ENCODE data around the gene TRIM71. TPM values are rescaled to one million over a fixed set of nuclear protein-coding genes. Genes with fewer than 3 reads are reported as not detected.

TRIM71 gene
- total and polyA plus RNA-seq, 3 experiments from 2014 or later, result 0.02 to 0.07 TPM; not detected in 1

DNA sequence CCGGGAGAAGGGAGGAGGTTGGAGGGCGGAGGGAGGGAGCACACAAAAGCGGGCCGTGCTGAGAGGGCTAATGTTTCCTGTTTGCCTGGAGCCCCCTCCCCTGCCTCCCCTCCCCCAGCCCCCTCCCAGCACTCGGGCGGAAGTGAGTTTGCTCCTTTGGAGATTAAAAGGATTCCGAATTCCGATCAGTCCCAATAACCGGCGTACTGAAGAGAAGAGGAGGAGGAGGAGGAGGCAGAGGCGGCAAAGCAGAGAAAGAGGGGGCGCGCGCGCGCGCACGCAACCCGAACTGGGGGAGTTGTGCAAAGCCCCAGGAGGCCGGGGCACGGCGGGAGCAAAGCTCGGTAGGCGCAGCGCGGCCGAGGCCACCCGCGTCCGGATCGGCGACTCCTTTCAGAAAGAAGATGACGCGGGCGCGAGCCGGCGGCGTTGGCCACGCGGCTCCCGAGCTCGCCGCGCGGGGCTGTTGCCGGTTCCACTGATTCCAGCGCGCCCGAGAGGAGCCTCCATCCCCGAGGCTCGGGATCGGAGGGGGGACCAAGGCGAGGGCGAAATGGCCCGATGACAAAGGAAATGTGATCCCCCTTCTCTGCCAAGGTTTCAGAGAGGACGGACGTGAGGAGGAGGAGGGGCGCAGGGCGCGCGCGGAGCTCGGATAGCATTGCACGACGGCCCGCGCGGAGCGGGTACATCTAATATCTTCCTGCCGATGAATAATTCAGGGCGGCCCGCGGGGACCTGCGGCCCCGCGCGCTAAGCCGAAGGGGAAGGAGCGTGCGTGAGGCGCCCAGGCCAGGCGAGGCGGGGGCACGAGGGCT, 1.1 kb upstream of the TRIM71 start:
- Histone ChIP-seq H3K36me3 (ENCODE audit: insufficient read depth, low read length) (no peaks in the 10 kb centered on the region), H3K27me3 (ENCODE audit: insufficient read depth, low read length, poor library complexity, severe bottlenecking) (peaks cover 12% of the 10 kb centered on the region), H3K4me1 (ENCODE audit: insufficient read depth, low read length) (no peaks in the 10 kb centered on the region), H3K4me3 (ENCODE audit: low read length) (no peak overlapping the region), H3K27ac (ENCODE audit: low read depth, low read length) (no peak overlapping the region), H3K9me3 (ENCODE audit: low read length) (no peaks in the 10 kb centered on the region)
- no peaks in the 10 kb centered on the region for H3K36me3 Mint-ChIP-seq
- peak overlapping the region in 6 of 7 donors; percentile 19 to 63 (median 52) for H3K4me3 Mint-ChIP-seq
- no peak for DNase-seq
- peaks cover 12 to 37% (median 19%) of the 10 kb centered on the region in 3 donors for H3K4me1 Mint-ChIP-seq
- H3K9me3 Mint-ChIP-seq, result no peaks in the 10 kb centered on the region
- ChIA-PET POLR2A (no interaction called here), CTCF (no interaction called here)
- H3K27ac Mint-ChIP-seq, result no peak overlapping the region
- peaks cover 34 to 45% of the 10 kb centered on the region in 2 donors for H3K27me3 Mint-ChIP-seq

DNA sequence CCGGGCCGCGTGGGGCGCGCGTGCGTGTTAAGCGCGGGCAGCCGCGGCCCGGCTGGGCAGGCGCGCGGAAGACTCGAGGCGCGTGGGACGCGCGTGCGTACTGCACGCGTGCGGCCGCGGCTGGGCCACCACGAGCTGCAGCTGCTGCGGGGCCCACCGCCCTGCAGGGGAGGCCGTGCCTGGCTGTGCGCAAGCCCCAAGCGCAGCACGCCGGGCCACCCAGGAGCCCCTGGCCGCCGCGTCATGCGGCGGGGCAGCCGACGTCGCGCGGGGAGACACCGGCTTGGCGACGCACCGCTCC, 590 bp upstream of the TRIM71 start:
- no peak overlapping the region for H3K27ac Mint-ChIP-seq
- Histone ChIP-seq H3K4me1 (ENCODE audit: insufficient read depth, low read length) (no peaks in the 10 kb centered on the region), H3K27ac (ENCODE audit: low read depth, low read length) (no peak overlapping the region), H3K9me3 (ENCODE audit: low read length) (no peaks in the 10 kb centered on the region), H3K27me3 (ENCODE audit: insufficient read depth, low read length, poor library complexity, severe bottlenecking) (peaks cover 12% of the 10 kb centered on the region), H3K4me3 (ENCODE audit: low read length) (no peak overlapping the region), H3K36me3 (ENCODE audit: insufficient read depth, low read length) (no peaks in the 10 kb centered on the region)
- H3K36me3 Mint-ChIP-seq, result no peaks in the 10 kb centered on the region
- H3K4me1 Mint-ChIP-seq, result peaks cover 12 to 37% (median 19%) of the 10 kb centered on the region in 3 donors
- no peak for DNase-seq
- ChIA-PET POLR2A (no interaction called here), CTCF (no interaction called here)
- no peaks in the 10 kb centered on the region for H3K9me3 Mint-ChIP-seq
- peaks cover 33 to 43% of the 10 kb centered on the region in 2 donors for H3K27me3 Mint-ChIP-seq
- peak overlapping the region in 3 of 7 donors; percentile 26 to 64 (median 31) for H3K4me3 Mint-ChIP-seq

- Histone ChIP-seq H3K4me3 (ENCODE audit: low read length) (no peak overlapping the region), H3K4me1 (ENCODE audit: insufficient read depth, low read length) (no peaks in the 10 kb centered on the region), H3K36me3 (ENCODE audit: insufficient read depth, low read length) (no peaks in the 10 kb centered on the region), H3K27me3 (ENCODE audit: insufficient read depth, low read length, poor library complexity, severe bottlenecking) (peaks cover 12% of the 10 kb centered on the region), H3K27ac (ENCODE audit: low read depth, low read length) (no peak overlapping the region), H3K9me3 (ENCODE audit: low read length) (no peaks in the 10 kb centered on the region)
- H3K27ac Mint-ChIP-seq, result no peak overlapping the region
- no peaks in the 10 kb centered on the region for H3K36me3 Mint-ChIP-seq
- H3K4me1 Mint-ChIP-seq, result peaks cover 12 to 37% (median 19%) of the 10 kb centered on the region in 3 donors
- H3K9me3 Mint-ChIP-seq, result no peaks in the 10 kb centered on the region
- POLR2A ChIA-PET, result no interaction called here
- H3K4me3 Mint-ChIP-seq, result peak overlapping the region in 5 of 7 donors; percentile 28 to 85 (median 51)
- H3K27me3 Mint-ChIP-seq, result peaks cover 34 to 41% of the 10 kb centered on the region in 2 donors
- CTCF ChIA-PET, result no interaction called here
- no peak for DNase-seq
These were observed 602 bp downstream of the TRIM71 start for GRCh38 chr3:32818229-32818969.

DNA sequence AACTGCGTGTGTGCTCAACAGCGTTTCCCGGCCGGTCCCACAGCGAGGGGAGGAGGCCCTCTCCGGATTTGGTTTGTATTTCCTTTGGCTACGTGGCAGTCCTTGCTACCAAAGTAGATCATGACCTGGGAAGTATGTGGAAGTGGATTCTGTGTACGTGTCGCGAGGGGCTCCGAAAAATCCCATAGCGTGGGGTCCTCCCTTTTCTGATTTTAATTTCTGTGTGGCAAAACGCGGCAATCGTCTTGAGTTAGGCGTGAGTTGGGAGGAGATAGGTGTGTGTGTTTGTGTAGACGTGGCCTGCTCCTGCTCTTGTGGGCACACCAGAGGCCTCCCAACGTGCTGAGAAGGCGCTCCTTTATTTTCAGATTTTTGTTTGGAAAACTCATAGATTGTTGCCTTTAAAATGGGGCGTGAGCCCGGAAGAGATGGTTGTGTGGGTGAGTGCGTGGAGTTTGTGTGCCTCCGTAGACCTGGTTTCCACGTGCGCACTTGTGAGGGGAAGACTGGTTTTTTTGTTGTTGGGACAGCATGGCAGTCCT, 1.2 kb downstream of the TRIM71 start:
- H3K9me3 Mint-ChIP-seq, result no peaks in the 10 kb centered on the region
- H3K4me1 Mint-ChIP-seq, result peaks cover 12 to 37% (median 19%) of the 10 kb centered on the region in 3 donors
- DNase-seq, result no peak
- no peak overlapping the region for H3K4me3 ChIP-seq (ENCODE audit: low read length)
- ChIA-PET POLR2A (no interaction called here), CTCF (no interaction called here)
- peak overlapping the region in 6 of 7 donors; percentile 28 to 85 (median 52) for H3K4me3 Mint-ChIP-seq
- peaks cover 34 to 39% of the 10 kb centered on the region in 2 donors for H3K27me3 Mint-ChIP-seq
- no peaks in the 10 kb centered on the region for H3K4me1 ChIP-seq (ENCODE audit: insufficient read depth, low read length)
- H3K9me3 ChIP-seq (ENCODE audit: low read length), result no peaks in the 10 kb centered on the region
- H3K27me3 ChIP-seq (ENCODE audit: insufficient read depth, low read length, poor library complexity, severe bottlenecking), result peaks cover 12% of the 10 kb centered on the region
- H3K36me3 ChIP-seq (ENCODE audit: insufficient read depth, low read length), result no peaks in the 10 kb centered on the region
- no peaks in the 10 kb centered on the region for H3K36me3 Mint-ChIP-seq
- H3K27ac ChIP-seq (ENCODE audit: low read depth, low read length), result no peak overlapping the region
- H3K27ac Mint-ChIP-seq, result no peak overlapping the region

DNA sequence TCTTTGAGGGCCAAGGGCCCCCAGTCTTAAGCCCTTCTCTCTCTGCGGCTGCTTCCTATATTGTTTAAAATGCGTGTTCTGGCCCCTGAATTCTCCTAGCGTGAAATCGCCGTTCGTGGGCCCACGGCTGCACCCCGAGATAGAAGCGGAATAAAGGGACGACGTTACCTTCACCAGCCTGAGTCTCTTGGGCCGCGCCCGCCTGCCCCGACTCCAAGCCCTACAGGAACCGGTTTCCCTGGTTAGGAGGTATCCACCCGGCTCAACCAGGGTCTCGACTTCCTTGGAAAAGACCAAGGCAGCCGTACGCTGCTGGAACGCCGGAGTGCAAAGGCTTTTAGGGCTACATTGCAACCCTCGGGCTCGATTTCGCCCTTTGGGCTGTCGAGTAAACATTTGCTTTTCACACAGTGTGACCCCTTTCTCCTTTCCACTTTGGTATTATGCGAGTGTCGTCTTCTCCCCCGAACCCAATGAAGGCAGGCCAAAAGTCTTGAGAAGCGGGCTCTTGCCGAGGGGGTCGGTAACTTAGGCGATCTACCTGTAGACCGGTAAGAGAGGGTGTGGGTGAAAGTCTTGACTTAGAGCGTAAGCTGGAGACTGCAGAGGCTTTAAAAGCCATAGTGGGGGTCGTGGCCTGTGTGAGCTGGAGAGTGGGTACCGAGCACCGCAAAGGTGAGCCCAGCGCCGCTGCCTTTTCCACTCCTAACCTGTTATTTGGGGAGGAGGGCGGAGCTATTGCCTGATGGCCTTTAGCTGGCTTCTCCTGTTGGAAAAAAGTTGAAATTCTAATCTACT, 2.0 kb downstream of the TRIM71 start:
- ChIA-PET CTCF (no interaction called here), POLR2A (no interaction called here)
- H3K27me3 Mint-ChIP-seq, result peaks cover 32 to 33% of the 10 kb centered on the region in 2 donors
- H3K27ac Mint-ChIP-seq, result no peak overlapping the region
- no peaks in the 10 kb centered on the region for H3K36me3 Mint-ChIP-seq
- peaks cover 7 to 32% (median 19%) of the 10 kb centered on the region in 3 donors for H3K4me1 Mint-ChIP-seq
- H3K9me3 Mint-ChIP-seq, result no peaks in the 10 kb centered on the region
- Histone ChIP-seq H3K27ac (ENCODE audit: low read depth, low read length) (no peak overlapping the region), H3K9me3 (ENCODE audit: low read length) (no peaks in the 10 kb centered on the region), H3K27me3 (ENCODE audit: insufficient read depth, low read length, poor library complexity, severe bottlenecking) (peaks cover 12% of the 10 kb centered on the region), H3K36me3 (ENCODE audit: insufficient read depth, low read length) (no peaks in the 10 kb centered on the region), H3K4me1 (ENCODE audit: insufficient read depth, low read length) (no peaks in the 10 kb centered on the region), H3K4me3 (ENCODE audit: low read length) (no peak overlapping the region)
- peak overlapping the region in 3 of 7 donors; percentile 51 to 85 (median 59) for H3K4me3 Mint-ChIP-seq
- no peak for DNase-seq

DNA sequence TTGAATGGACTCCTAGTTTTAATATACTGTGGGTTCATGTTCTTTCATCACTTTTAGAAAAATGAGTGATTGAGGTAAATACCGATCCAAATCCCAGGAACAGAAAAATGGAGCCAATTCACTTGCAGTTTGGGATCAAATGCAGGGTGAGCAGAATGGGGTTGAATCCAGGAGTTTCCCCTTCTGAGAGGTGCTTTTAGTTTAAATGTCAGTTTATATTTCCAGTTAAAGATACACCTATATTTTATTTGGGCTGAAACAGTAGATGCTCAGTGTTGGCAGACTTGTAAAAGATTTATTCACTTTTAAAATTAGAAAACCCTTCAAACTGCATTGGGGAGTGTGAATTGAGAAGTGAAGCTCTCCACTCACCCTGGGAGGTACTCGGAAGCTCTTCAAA, 2.6 kb downstream of the TRIM71 start:
- no peaks in the 10 kb centered on the region for H3K36me3 ChIP-seq (ENCODE audit: insufficient read depth, low read length)
- CTCF ChIA-PET, result no interaction called here
- no peak for DNase-seq
- Mint-ChIP-seq H3K4me1 (peaks cover 7 to 29% (median 14%) of the 10 kb centered on the region in 3 donors), H3K4me3 (no peak overlapping the region), H3K9me3 (no peaks in the 10 kb centered on the region), H3K27ac (no peak overlapping the region), H3K36me3 (no peaks in the 10 kb centered on the region), H3K27me3 (peaks cover 29 to 35% of the 10 kb centered on the region in 2 donors)
- H3K4me3 ChIP-seq (ENCODE audit: low read length), result no peak overlapping the region
- POLR2A ChIA-PET, result no interaction called here
- H3K9me3 ChIP-seq (ENCODE audit: low read length), result no peaks in the 10 kb centered on the region
- no peaks in the 10 kb centered on the region for H3K4me1 ChIP-seq (ENCODE audit: insufficient read depth, low read length)
- H3K27ac ChIP-seq (ENCODE audit: low read depth, low read length), result no peak overlapping the region
- peaks cover 12% of the 10 kb centered on the region for H3K27me3 ChIP-seq (ENCODE audit: insufficient read depth, low read length, poor library complexity, severe bottlenecking)

DNA sequence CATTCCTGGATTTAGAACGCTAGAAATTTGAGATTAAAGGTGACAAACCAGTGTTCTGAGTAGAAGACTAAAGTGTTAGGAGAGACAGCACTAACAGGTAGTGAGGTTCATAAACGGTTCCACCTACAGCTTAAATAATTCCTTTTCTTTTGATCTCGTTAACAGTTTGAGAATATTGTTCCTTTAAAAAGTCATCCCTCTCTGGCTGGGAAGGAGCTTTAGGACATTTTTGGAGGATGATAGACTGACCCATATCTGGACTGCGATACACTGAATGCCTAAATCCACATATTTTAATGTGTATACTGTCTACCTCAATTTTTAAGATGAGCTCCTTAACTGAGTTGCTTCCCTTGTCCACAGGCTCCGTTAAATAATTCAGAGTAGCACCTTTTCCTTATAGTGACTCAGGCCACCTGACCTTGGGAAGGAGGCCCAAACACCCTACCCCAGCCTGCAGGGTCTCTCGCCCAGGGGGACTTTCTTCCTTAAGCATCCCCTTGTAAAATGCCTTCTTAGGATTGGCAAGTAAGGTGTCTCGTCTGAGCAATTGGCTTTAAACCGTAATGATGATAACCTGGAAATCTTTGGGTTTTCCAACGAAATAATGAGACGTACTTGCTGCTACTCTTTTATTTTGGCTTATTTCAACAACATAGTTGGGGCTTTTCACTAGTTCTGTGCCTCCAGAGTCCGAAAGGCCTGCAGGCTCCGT, 3.3 kb downstream of the TRIM71 start:
- H3K4me3 Mint-ChIP-seq, result no peak overlapping the region
- H3K27me3 ChIP-seq (ENCODE audit: insufficient read depth, low read length, poor library complexity, severe bottlenecking), result peaks cover 6% of the 10 kb centered on the region
- no peaks in the 10 kb centered on the region for H3K9me3 Mint-ChIP-seq
- CTCF ChIA-PET, result no interaction called here
- no peaks in the 10 kb centered on the region for H3K4me1 ChIP-seq (ENCODE audit: insufficient read depth, low read length)
- DNase-seq, result no peak
- H3K4me3 ChIP-seq (ENCODE audit: low read length), result no peak overlapping the region
- H3K9me3 ChIP-seq (ENCODE audit: low read length), result no peaks in the 10 kb centered on the region
- no peak overlapping the region for H3K27ac ChIP-seq (ENCODE audit: low read depth, low read length)
- peaks cover 23 to 37% of the 10 kb centered on the region in 2 donors for H3K27me3 Mint-ChIP-seq
- POLR2A ChIA-PET, result no interaction called here
- no peaks in the 10 kb centered on the region for H3K36me3 ChIP-seq (ENCODE audit: insufficient read depth, low read length)
- H3K27ac Mint-ChIP-seq, result no peak overlapping the region
- H3K4me1 Mint-ChIP-seq, result peaks cover 7 to 24% (median 14%) of the 10 kb centered on the region in 3 donors
- H3K36me3 Mint-ChIP-seq, result no peaks in the 10 kb centered on the region
